GM21367 (cell line): ENCODE data around the gene KRT74.

Experiments used
- ATAC-seq: cut with Tn5 transposase; IDR thresholded peaks from one replicate; pipeline ENCODE4 v1.9.1; 2021; ENCODE audit not compliant: unreplicated experiment

Gene KRT74

GRCh38 chr12:52575948-52576347, 2.3 kb upstream of the KRT74 start:
- no peak for ATAC-seq

GRCh38 chr12:52575256-52575655, 1.6 kb upstream of the KRT74 start:
- ATAC-seq = no peak

- ATAC-seq = no peak
Observed at GRCh38 chr12:52573306-52573705, 337 bp downstream of the KRT74 start.

- no peak for ATAC-seq
Observed at GRCh38 chr12:52570511-52570910, 3.1 kb downstream of the KRT74 start.

GRCh38 chr12:52568111-52568510, 5.5 kb downstream of the KRT74 start:
- no peak for ATAC-seq

- ATAC-seq = no peak
Observed at GRCh38 chr12:52566847-52567291, 6.8 kb downstream of the KRT74 start.

- ATAC-seq = no peak
Observed at GRCh38 chr12:52564582-52564981, 9.1 kb downstream of the KRT74 start.

GRCh38 chr12:52561880-52562449, 11.7 kb downstream of the KRT74 start:
- no peak for ATAC-seq

- no peak for ATAC-seq
Observed at GRCh38 chr12:52559979-52560378, 13.7 kb downstream of the KRT74 start.

- ATAC-seq = no peak
Observed at GRCh38 chr12:52558781-52559445, 14.7 kb downstream of the KRT74 start.

- no peak for ATAC-seq
Observed at GRCh38 chr12:52557476-52557875, 16.2 kb downstream of the KRT74 start.

GRCh38 chr12:52555577-52555976, 18.1 kb downstream of the KRT74 start:
- no peak for ATAC-seq

GRCh38 chr12:52552681-52553195, 20.9 kb downstream of the KRT74 start, which contains the start of gene KRT71:
TSS of gene KRT71 (minus strand) at chr12:52553145. CDS start at chr12:52553077, 68 bp downstream.
- ATAC-seq = no peak

- ATAC-seq = no peak
Observed at GRCh38 chr12:52552055-52552454, 21.6 kb downstream of the KRT74 start.

- ATAC-seq = no peak
Observed at GRCh38 chr12:52551216-52551865, 22.3 kb downstream of the KRT74 start.

GRCh38 chr12:52546126-52546525, 27.5 kb downstream of the KRT74 start:
- ATAC-seq = no peak

GRCh38 chr12:52543985-52544883, 29.4 kb downstream of the KRT74 start:
- ATAC-seq = no peak

GRCh38 chr12:52542785-52543318, 30.8 kb downstream of the KRT74 start:
- ATAC-seq = no peak

GRCh38 chr12:52542157-52542556, 31.5 kb downstream of the KRT74 start:
- no peak for ATAC-seq

GRCh38 chr12:52541709-52542108, 31.9 kb downstream of the KRT74 start:
- no peak for ATAC-seq

- ATAC-seq = no peak
Observed at GRCh38 chr12:52540531-52540930, 33.1 kb downstream of the KRT74 start.
